HepG2 (cell line): ENCODE data around the gene VPS54. TPM values are rescaled to one million over a fixed set of nuclear protein-coding genes. Genes with fewer than 3 reads are reported as not detected.
"Not testable (repeated sequence)": the region's sequence is repeated elsewhere in the genome, so short reads cannot be mapped to it uniquely, and the experiment has no call there.

Experiments used
- ATAC-seq: fragments of 200-7000 bp; cut with Tn5 transposase; 3 replicates; pipeline ENCODE4 v1.9.1; 2020; ENCODE audit warnings: mild to moderate bottlenecking, moderate library complexity
- BruUV-seq: library from RNA; stranded (reverse); fragments of 400-500 nt; replicated peaks from 2 replicates; lab custom pipeline; 2021; lab: Mats Ljungman, UMichigan
- CTCF ChIA-PET: fragments of 300-600 bp; formaldehyde crosslinking; extraction: SDS; loops from one replicate; lab custom pipeline; 2021; ENCODE audit warnings: low total read pairs, inconsistent platforms, low intra/inter-chr PET ratio; lab: Yijun Ruan, JAX
- POLR2A ChIA-PET: fragments of 350-600 bp; sonication (Branson Sonifier 250); formaldehyde crosslinking; loops from one replicate; lab custom pipeline; 2020; ENCODE audit warnings: antibody characterized with exemption, inconsistent platforms; lab: Yijun Ruan, JAX
- DNase-seq: peaks from one replicate; pipeline ENCODE4 v3.0.0-alpha.2; 2015; ENCODE audit warnings: low spot score
- FAIRE-seq: peaks from 3 replicates; lab custom pipeline; 2011; peaks lifted over from hg19 to GRCh38; lab: Jason Lieb, UNC
- H2AFZ ChIP-seq: one replicate; pipeline ENCODE4 v1.6.1; 2011; ENCODE audit warnings: low read length, inconsistent platforms
- H3K27ac ChIP-seq: fragments of 300-600 bp; 3 replicates; pipeline ENCODE4 v1.8.0; 2011; ENCODE audit warnings: mixed run types, mild to moderate bottlenecking, mixed read lengths, low read length, inconsistent platforms; ENCODE audit not compliant: insufficient read depth; ENCODE audit errors: extremely low read length
- H3K27me3 ChIP-seq, 2 experiments: fragments of 200-600 bp in 1 of 2; 2 replicates in 1 of 2; 3 replicates in 1 of 2; pipeline versions ENCODE4 v1.6.0 to v1.8.0; 2011; ENCODE audit warnings: low read length in 2 of 2, mild to moderate bottlenecking in 2 of 2, moderate library complexity in 2 of 2, inconsistent platforms in 1 of 2; ENCODE audit not compliant: insufficient read depth in 2 of 2, control insufficient read depth in 1 of 2
- H3K36me3 ChIP-seq, 2 experiments: fragments of 200-600 bp in 1 of 2; replicated peaks in 1 of 2; 2 replicates in 1 of 2; 3 replicates in 1 of 2; pipeline versions ENCODE4 v1.5.1 to v1.8.0; 2011; ENCODE audit warnings: low read length in 2 of 2, inconsistent platforms in 1 of 2; ENCODE audit not compliant: insufficient read depth in 2 of 2, control insufficient read depth in 1 of 2
- H3K4me1 ChIP-seq: 2 replicates; pipeline ENCODE4 v1.5.1; 2012; ENCODE audit warnings: low read length, inconsistent platforms; ENCODE audit not compliant: insufficient read depth
- H3K4me2 ChIP-seq: 2 replicates; pipeline ENCODE4 v1.6.0; 2011; ENCODE audit warnings: low read depth, low read length, inconsistent platforms
- H3K4me3 ChIP-seq, 3 experiments: fragments of 200-600 bp in 1 of 3; sonication (generic), shearing (Covaris generic) in 1 of 3; replicated peaks in 1 of 3; 2 replicates each; pipeline ENCODE4 v1.5.1; 2011 to 2016; ENCODE audit warnings: low read length in 3 of 3, inconsistent platforms in 2 of 3, low read depth in 2 of 3, mild to moderate bottlenecking in 2 of 3, control low read depth in 1 of 3, mixed read lengths in 1 of 3; ENCODE audit not compliant: insufficient read depth in 1 of 3
- H3K79me2 ChIP-seq: one replicate; pipeline ENCODE4 v1.6.1; 2011; ENCODE audit warnings: low read length, inconsistent platforms; ENCODE audit not compliant: insufficient read depth
- H3K9ac ChIP-seq: 2 replicates; pipeline ENCODE4 v1.6.0; 2011; ENCODE audit warnings: mild to moderate bottlenecking, low read depth, low read length, inconsistent platforms; ENCODE audit not compliant: insufficient read depth
- H3K9me3 ChIP-seq: 2 replicates; pipeline ENCODE4 v1.5.1; 2012; ENCODE audit warnings: mild to moderate bottlenecking, low read length
- H4K20me1 ChIP-seq: 2 replicates; pipeline ENCODE4 v1.6.0; 2011; ENCODE audit warnings: inconsistent platforms, mild to moderate bottlenecking, low read length, moderate library complexity; ENCODE audit not compliant: insufficient read depth
- ASH2L ChIP-seq: fragments of 300-600, 200-600 bp; sonication (generic); IDR thresholded peaks from 2 replicates; pipeline ENCODE4 v1.7.0; 2017; ENCODE audit warnings: low read depth, mild to moderate bottlenecking, moderate library complexity, mixed read lengths, low read length; ENCODE audit not compliant: insufficient read length
- CREM ChIP-seq, 2 experiments: sonication (generic) in 1 of 2; formaldehyde crosslinking in 1 of 2; IDR thresholded peaks; 2 replicates each; pipeline versions ENCODE4 v1.4.0 to v1.6.1; 2016 to 2020; ENCODE audit warnings: antibody characterized with exemption in 1 of 2, mild to moderate bottlenecking in 1 of 2, missing genetic modification reagents in 1 of 2
- FOXO1 ChIP-seq: sonication (generic); formaldehyde crosslinking; IDR thresholded peaks from 2 replicates; pipeline ENCODE4 v1.4.0; 2020; ENCODE audit warnings: missing genetic modification reagents
- GABPB1 ChIP-seq: IDR thresholded peaks from 2 replicates; pipeline ENCODE4 v1.6.1; 2016; ENCODE audit warnings: mild to moderate bottlenecking, missing genetic modification reagents, moderate library complexity, missing compliant biosample characterization
- GATAD2A ChIP-seq: IDR thresholded peaks from 2 replicates; pipeline ENCODE4 v1.6.1; 2016
- HOXA3 ChIP-seq: sonication (generic); formaldehyde crosslinking; IDR thresholded peaks from 2 replicates; pipeline ENCODE4 v1.5.0; 2020; ENCODE audit warnings: missing genetic modification reagents
- MED1 ChIP-seq: sonication (generic); formaldehyde crosslinking; IDR thresholded peaks from 2 replicates; pipeline ENCODE4 v1.4.0; 2020; ENCODE audit warnings: missing genetic modification reagents
- RAD21 ChIP-seq: fragments of 450-650 bp; formaldehyde crosslinking; IDR thresholded peaks from 2 replicates; pipeline ENCODE4 v1.5.0; 2020; ENCODE audit warnings: mild to moderate bottlenecking
- RBM22 ChIP-seq: fragments of 200-400 bp; formaldehyde crosslinking; optimal IDR thresholded peaks from 2 replicates; pipeline ENCODE3; 2017; ENCODE audit warnings: mild to moderate bottlenecking, low read length, moderate library complexity
- SALL1 ChIP-seq: sonication (generic); formaldehyde crosslinking; IDR thresholded peaks from 2 replicates; pipeline ENCODE4 v1.8.0; 2022; ENCODE audit warnings: mild to moderate bottlenecking, missing genetic modification reagents
- SMC3 ChIP-seq: IDR thresholded peaks from 2 replicates; pipeline ENCODE4 v1.6.1; 2011; ENCODE audit warnings: low read length, improper control_type of control experiment
- SOX5 ChIP-seq: IDR thresholded peaks from 2 replicates; pipeline ENCODE4 v1.6.1; 2016; ENCODE audit warnings: borderline replicate concordance
- ZMYM4 ChIP-seq: sonication (generic); formaldehyde crosslinking; IDR thresholded peaks from 2 replicates; pipeline ENCODE4 v1.8.1; 2023; ENCODE audit warnings: mild to moderate bottlenecking, missing genetic modification reagents
- WGBS: methylation state at CpG from one replicate; pipeline ENCODE4 v1.1.6; 2017; ENCODE audit warnings: low lambda C conversion rate; 5-methylcytosine and 5-hydroxymethylcytosine counted together
- in situ Hi-C: cut with HindIII; loops from 2 replicates; pipeline ENCODE4 v1.10.0; 2017; ENCODE audit warnings: low pct_unique_long_range_greater_than_20kb; ENCODE audit not compliant: extremely low pct_ligation_motif_present
- intact Hi-C: fragments of 100-400 bp; cut with micrococcal nuclease; formaldehyde crosslinking; loops from one replicate; pipeline ENCODE4 v1.10.0; 2022; ENCODE audit not compliant: unreplicated experiment
- polyA plus RNA-seq, 8 experiments: library from polyadenylated mRNA; depleted of rRNA in 3 of 8; stranded (reverse) in 7 of 8; unstranded in 1 of 8; fragments of >200 nt; fragmentation: Illumina TruSeq in 4 of 8; extraction: Trizol in 4 of 8; gene quantifications; 2 replicates each; pipeline versions ENCODE4 v1.2.1 to v1.2.3, GENCODE V29; 2011 to 2016; ENCODE audit warnings: low read depth in 4 of 8, missing spikeins in 1 of 8, mixed read lengths in 1 of 8; ENCODE audit not compliant: insufficient read depth in 1 of 8
- total RNA-seq, 5 experiments: library from RNA; depleted of rRNA; stranded (reverse); fragments of >200 nt; fragmentation: Illumina TruSeq; extraction: Trizol; gene quantifications; 2 replicates each; pipeline ENCODE4 v1.2.3, GENCODE V29; 2016; ENCODE audit warnings: low read depth in 1 of 5
- TF ChIP-seq, protein P1 (sequence below): sonication (generic); formaldehyde crosslinking; IDR thresholded peaks from 2 replicates; pipeline ENCODE4 v1.4.0; 2020; ENCODE audit warnings: missing genetic modification reagents
- TF ChIP-seq, protein P2 (sequence below): IDR thresholded peaks from 2 replicates; pipeline ENCODE4 v1.6.1; 2016; ENCODE audit warnings: low read depth
- TF ChIP-seq, protein P3 (sequence below), 2 experiments: sonication (generic) in 1 of 2; formaldehyde crosslinking in 1 of 2; IDR thresholded peaks; 2 replicates each; pipeline versions ENCODE4 v1.4.0 to v1.6.1; 2018 to 2020; ENCODE audit warnings: missing genetic modification reagents in 2 of 2, borderline replicate concordance in 1 of 2, low read depth in 1 of 2, mild to moderate bottlenecking in 1 of 2, missing biosample characterization in 1 of 2
- TF ChIP-seq, protein P4 (sequence below): sonication (generic); formaldehyde crosslinking; IDR thresholded peaks from 2 replicates; pipeline ENCODE4 v1.4.0; 2020; ENCODE audit warnings: missing genetic modification reagents

VPS54 gene
- total and polyA plus RNA-seq, 2 of the 13 experiments (the other 11 are each of a cell fraction or from before 2014, with no cell fraction given), result 64.7 to 77.5 TPM

DNA sequence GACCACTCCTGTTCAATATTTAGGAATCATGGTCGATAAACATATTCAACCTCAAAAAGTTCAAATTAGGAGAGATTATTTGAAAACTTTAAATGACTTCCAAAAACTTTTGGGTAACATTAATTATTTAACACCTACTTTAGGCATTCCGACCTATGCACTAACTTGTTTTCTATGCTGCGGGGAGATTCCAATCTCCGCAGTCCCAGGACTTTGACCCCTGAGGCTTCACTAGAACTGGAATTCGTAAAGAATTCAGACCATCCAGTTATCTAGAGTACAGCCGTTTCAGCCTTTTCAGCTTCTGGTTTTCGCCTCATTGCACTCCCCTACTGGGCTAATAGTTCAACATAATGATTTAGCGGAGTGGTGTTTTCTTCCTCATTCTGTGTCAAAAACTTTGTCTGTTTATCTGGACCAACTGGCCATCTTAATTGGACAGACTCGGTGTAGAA is 26.1 kb downstream of the VPS54 start:
- H3K9me3 ChIP-seq, result peaks cover 14% of the 10 kb centered on the region
- peak; percentile 94 for DNase-seq
- WGBS, result 9% methylated on average over 9 of the region's 9 CpGs
- H2AFZ ChIP-seq; CTCF ChIA-PET; BruUV-seq; in situ Hi-C loops; H4K20me1 ChIP-seq; H3K36me3 ChIP-seq; H3K27me3 ChIP-seq; FAIRE-seq; TF ChIP-seq CREM (CRISPR knock-in tag; IDR thresholded peaks at IDR 0.05): not testable (repeated sequence)
- H3K4me3 ChIP-seq, result peak overlapping the region in 1 of 3 experiments; percentile 29; a peak in 1 of 6 replicates
- H3K27ac ChIP-seq, result peak overlapping the region; percentile 78
- peaks cover 90% of the 10 kb centered on the region for H3K79me2 ChIP-seq
- ATAC-seq, result peak; percentile 50
- intact Hi-C loops, result loop anchor here (1.0 kb wide), 1 partner anchor 9 kb away; no protein-coding TSS in a partner anchor
- peak overlapping the region; percentile 46 for H3K4me2 ChIP-seq
- H3K4me1 ChIP-seq, result peaks cover 100% of the 10 kb centered on the region
- H3K9ac ChIP-seq, result peak overlapping the region; percentile 42
- POLR2A ChIA-PET, result interaction anchor here (0.8 to 1.9 kb wide), 8 partner anchors 8 to 35 kb away, joined by 3 to 8 read pairs (median 6); no protein-coding TSS in a partner anchor
- TF ChIP-seq, protein P1, sequence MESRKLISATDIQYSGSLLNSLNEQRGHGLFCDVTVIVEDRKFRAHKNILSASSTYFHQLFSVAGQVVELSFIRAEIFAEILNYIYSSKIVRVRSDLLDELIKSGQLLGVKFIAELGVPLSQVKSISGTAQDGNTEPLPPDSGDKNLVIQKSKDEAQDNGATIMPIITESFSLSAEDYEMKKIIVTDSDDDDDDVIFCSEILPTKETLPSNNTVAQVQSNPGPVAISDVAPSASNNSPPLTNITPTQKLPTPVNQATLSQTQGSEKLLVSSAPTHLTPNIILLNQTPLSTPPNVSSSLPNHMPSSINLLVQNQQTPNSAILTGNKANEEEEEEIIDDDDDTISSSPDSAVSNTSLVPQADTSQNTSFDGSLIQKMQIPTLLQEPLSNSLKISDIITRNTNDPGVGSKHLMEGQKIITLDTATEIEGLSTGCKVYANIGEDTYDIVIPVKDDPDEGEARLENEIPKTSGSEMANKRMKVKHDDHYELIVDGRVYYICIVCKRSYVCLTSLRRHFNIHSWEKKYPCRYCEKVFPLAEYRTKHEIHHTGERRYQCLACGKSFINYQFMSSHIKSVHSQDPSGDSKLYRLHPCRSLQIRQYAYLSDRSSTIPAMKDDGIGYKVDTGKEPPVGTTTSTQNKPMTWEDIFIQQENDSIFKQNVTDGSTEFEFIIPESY, result 0 out of 2 replicates have a peak, but pooled peaks have one; percentile 29
- peak; percentile 16; the same call in 1 of the 2 replicates for TF ChIP-seq RAD21
- TF ChIP-seq ZMYM4, result peak; percentile 70
- TF ChIP-seq, protein P2, sequence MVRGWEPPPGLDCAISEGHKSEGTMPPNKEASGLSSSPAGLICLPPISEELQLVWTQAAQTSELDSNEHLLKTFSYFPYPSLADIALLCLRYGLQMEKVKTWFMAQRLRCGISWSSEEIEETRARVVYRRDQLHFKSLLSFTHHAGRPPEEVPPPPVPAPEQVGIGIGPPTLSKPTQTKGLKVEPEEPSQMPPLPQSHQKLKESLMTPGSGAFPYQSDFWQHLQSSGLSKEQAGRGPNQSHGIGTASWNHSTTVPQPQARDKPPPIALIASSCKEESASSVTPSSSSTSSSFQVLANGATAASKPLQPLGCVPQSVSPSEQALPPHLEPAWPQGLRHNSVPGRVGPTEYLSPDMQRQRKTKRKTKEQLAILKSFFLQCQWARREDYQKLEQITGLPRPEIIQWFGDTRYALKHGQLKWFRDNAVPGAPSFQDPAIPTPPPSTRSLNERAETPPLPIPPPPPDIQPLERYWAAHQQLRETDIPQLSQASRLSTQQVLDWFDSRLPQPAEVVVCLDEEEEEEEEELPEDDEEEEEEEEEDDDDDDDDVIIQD (CRISPR knock-in tag), result peak; percentile 87
- peak; percentile 33; the same call in 1 of the 2 replicates for TF ChIP-seq SMC3
- peak; percentile 89 for TF ChIP-seq GATAD2A (CRISPR knock-in tag)
- TF ChIP-seq, protein P3, sequence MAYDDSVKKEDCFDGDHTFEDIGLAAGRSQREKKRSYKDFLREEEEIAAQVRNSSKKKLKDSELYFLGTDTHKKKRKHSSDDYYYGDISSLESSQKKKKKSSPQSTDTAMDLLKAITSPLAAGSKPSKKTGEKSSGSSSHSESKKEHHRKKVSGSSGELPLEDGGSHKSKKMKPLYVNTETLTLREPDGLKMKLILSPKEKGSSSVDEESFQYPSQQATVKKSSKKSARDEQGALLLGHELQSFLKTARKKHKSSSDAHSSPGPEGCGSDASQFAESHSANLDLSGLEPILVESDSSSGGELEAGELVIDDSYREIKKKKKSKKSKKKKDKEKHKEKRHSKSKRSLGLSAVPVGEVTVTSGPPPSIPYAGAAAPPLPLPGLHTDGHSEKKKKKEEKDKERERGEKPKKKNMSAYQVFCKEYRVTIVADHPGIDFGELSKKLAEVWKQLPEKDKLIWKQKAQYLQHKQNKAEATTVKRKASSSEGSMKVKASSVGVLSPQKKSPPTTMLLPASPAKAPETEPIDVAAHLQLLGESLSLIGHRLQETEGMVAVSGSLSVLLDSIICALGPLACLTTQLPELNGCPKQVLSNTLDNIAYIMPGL (CRISPR knock-in tag; IDR thresholded peaks at IDR 0.05; ENCODE audit: borderline replicate concordance in 1 of 2, low read depth in 1 of 2), result peak in 1 of 2 experiments; percentile 44; a peak in 1 of 4 replicates
- TF ChIP-seq ASH2L, result peak; percentile 81
- TF ChIP-seq CREM (IDR thresholded peaks at IDR 0.05), result peak; percentile 68
- peak; percentile 64; the same call in 1 of the 2 replicates for TF ChIP-seq SOX5 (CRISPR knock-in tag)
- TF ChIP-seq SALL1 (CRISPR knock-in tag), result peak; percentile 72; the same call in 1 of the 2 replicates
- TF ChIP-seq, protein P4, sequence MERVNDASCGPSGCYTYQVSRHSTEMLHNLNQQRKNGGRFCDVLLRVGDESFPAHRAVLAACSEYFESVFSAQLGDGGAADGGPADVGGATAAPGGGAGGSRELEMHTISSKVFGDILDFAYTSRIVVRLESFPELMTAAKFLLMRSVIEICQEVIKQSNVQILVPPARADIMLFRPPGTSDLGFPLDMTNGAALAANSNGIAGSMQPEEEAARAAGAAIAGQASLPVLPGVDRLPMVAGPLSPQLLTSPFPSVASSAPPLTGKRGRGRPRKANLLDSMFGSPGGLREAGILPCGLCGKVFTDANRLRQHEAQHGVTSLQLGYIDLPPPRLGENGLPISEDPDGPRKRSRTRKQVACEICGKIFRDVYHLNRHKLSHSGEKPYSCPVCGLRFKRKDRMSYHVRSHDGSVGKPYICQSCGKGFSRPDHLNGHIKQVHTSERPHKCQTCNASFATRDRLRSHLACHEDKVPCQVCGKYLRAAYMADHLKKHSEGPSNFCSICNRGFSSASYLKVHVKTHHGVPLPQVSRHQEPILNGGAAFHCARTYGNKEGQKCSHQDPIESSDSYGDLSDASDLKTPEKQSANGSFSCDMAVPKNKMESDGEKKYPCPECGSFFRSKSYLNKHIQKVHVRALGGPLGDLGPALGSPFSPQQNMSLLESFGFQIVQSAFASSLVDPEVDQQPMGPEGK (CRISPR knock-in tag), result peak; percentile 47; the same call in 1 of the 2 replicates
- TF ChIP-seq GABPB1, result 0 out of 2 replicates have a peak, but pooled peaks have one; percentile 23
- TF ChIP-seq FOXO1 (CRISPR knock-in tag), result peak; percentile 88
- TF ChIP-seq HOXA3, result peak; percentile 70; the same call in 1 of the 2 replicates
- TF ChIP-seq MED1, result peak; percentile 92
- peak; percentile 17 for TF ChIP-seq RBM22
